HepG2 (cell line): ENCODE data around the gene YIPF3. TPM values are rescaled to one million over a fixed set of nuclear protein-coding genes. Genes with fewer than 3 reads are reported as not detected.
A peak's percentile ranks its signal among the peaks of the same experiment; 100 is the strongest.

Experiments used
- ATAC-seq: fragments of 200-7000 bp; cut with Tn5 transposase; 3 replicates; pipeline ENCODE4 v1.9.1; 2020; ENCODE audit warnings: mild to moderate bottlenecking, moderate library complexity
- BruUV-seq: library from RNA; stranded (reverse); fragments of 400-500 nt; replicated peaks from 2 replicates; lab custom pipeline; 2021; lab: Mats Ljungman, UMichigan
- CTCF ChIA-PET: fragments of 300-600 bp; formaldehyde crosslinking; extraction: SDS; loops from one replicate; lab custom pipeline; 2021; ENCODE audit warnings: low total read pairs, inconsistent platforms, low intra/inter-chr PET ratio; lab: Yijun Ruan, JAX
- POLR2A ChIA-PET: fragments of 350-600 bp; sonication (Branson Sonifier 250); formaldehyde crosslinking; loops from one replicate; lab custom pipeline; 2020; ENCODE audit warnings: antibody characterized with exemption, inconsistent platforms; lab: Yijun Ruan, JAX
- DNase-seq: peaks from one replicate; pipeline ENCODE4 v3.0.0-alpha.2; 2015; ENCODE audit warnings: low spot score
- FAIRE-seq: peaks from 3 replicates; lab custom pipeline; 2011; peaks lifted over from hg19 to GRCh38; lab: Jason Lieb, UNC
- H2AFZ ChIP-seq: one replicate; pipeline ENCODE4 v1.6.1; 2011; ENCODE audit warnings: low read length, inconsistent platforms
- H3K27ac ChIP-seq: fragments of 300-600 bp; 3 replicates; pipeline ENCODE4 v1.8.0; 2011; ENCODE audit warnings: mixed run types, mild to moderate bottlenecking, mixed read lengths, low read length, inconsistent platforms; ENCODE audit not compliant: insufficient read depth; ENCODE audit errors: extremely low read length
- H3K27me3 ChIP-seq, 2 experiments: fragments of 200-600 bp in 1 of 2; 2 replicates in 1 of 2; 3 replicates in 1 of 2; pipeline versions ENCODE4 v1.6.0 to v1.8.0; 2011; ENCODE audit warnings: low read length in 2 of 2, mild to moderate bottlenecking in 2 of 2, moderate library complexity in 2 of 2, inconsistent platforms in 1 of 2; ENCODE audit not compliant: insufficient read depth in 2 of 2, control insufficient read depth in 1 of 2
- H3K36me3 ChIP-seq, 2 experiments: fragments of 200-600 bp in 1 of 2; replicated peaks in 1 of 2; 2 replicates in 1 of 2; 3 replicates in 1 of 2; pipeline versions ENCODE4 v1.5.1 to v1.8.0; 2011; ENCODE audit warnings: low read length in 2 of 2, inconsistent platforms in 1 of 2; ENCODE audit not compliant: insufficient read depth in 2 of 2, control insufficient read depth in 1 of 2
- H3K4me1 ChIP-seq: 2 replicates; pipeline ENCODE4 v1.5.1; 2012; ENCODE audit warnings: low read length, inconsistent platforms; ENCODE audit not compliant: insufficient read depth
- H3K4me2 ChIP-seq: 2 replicates; pipeline ENCODE4 v1.6.0; 2011; ENCODE audit warnings: low read depth, low read length, inconsistent platforms
- H3K4me3 ChIP-seq, 3 experiments: fragments of 200-600 bp in 1 of 3; sonication (generic), shearing (Covaris generic) in 1 of 3; replicated peaks in 1 of 3; 2 replicates each; pipeline ENCODE4 v1.5.1; 2011 to 2016; ENCODE audit warnings: low read length in 3 of 3, inconsistent platforms in 2 of 3, low read depth in 2 of 3, mild to moderate bottlenecking in 2 of 3, control low read depth in 1 of 3, mixed read lengths in 1 of 3; ENCODE audit not compliant: insufficient read depth in 1 of 3
- H3K79me2 ChIP-seq: one replicate; pipeline ENCODE4 v1.6.1; 2011; ENCODE audit warnings: low read length, inconsistent platforms; ENCODE audit not compliant: insufficient read depth
- H3K9ac ChIP-seq: 2 replicates; pipeline ENCODE4 v1.6.0; 2011; ENCODE audit warnings: mild to moderate bottlenecking, low read depth, low read length, inconsistent platforms; ENCODE audit not compliant: insufficient read depth
- H3K9me3 ChIP-seq: 2 replicates; pipeline ENCODE4 v1.5.1; 2012; ENCODE audit warnings: mild to moderate bottlenecking, low read length
- H4K20me1 ChIP-seq: 2 replicates; pipeline ENCODE4 v1.6.0; 2011; ENCODE audit warnings: inconsistent platforms, mild to moderate bottlenecking, low read length, moderate library complexity; ENCODE audit not compliant: insufficient read depth
- ARID2 ChIP-seq: sonication (generic); formaldehyde crosslinking; IDR thresholded peaks from 2 replicates; pipeline ENCODE4 v1.8.1; 2022; ENCODE audit warnings: mild to moderate bottlenecking, missing genetic modification reagents, borderline replicate concordance
- ARNT2 ChIP-seq: sonication (generic); formaldehyde crosslinking; IDR thresholded peaks from 2 replicates; pipeline ENCODE4 v1.8.0; 2022; ENCODE audit warnings: mild to moderate bottlenecking, low read depth, missing genetic modification reagents, moderate library complexity
- CSRNP1 ChIP-seq: sonication (generic); formaldehyde crosslinking; IDR thresholded peaks from 2 replicates; pipeline ENCODE4 v1.8.1; 2023; ENCODE audit warnings: mild to moderate bottlenecking, missing genetic modification reagents
- ELF4 ChIP-seq: sonication (generic); formaldehyde crosslinking; IDR thresholded peaks from 2 replicates; pipeline ENCODE4 v1.5.0; 2020; ENCODE audit warnings: missing genetic modification reagents, mild to moderate bottlenecking, moderate library complexity, borderline replicate concordance
- FOXJ3 ChIP-seq: sonication (generic); formaldehyde crosslinking; IDR thresholded peaks from 2 replicates; pipeline ENCODE4 v1.4.0; 2020; ENCODE audit warnings: missing genetic modification reagents, mild to moderate bottlenecking, borderline replicate concordance
- GLI4 ChIP-seq: sonication (generic); formaldehyde crosslinking; IDR thresholded peaks from 2 replicates; pipeline ENCODE4 v1.5.1; 2020; ENCODE audit warnings: missing genetic modification reagents, mild to moderate bottlenecking, moderate library complexity, borderline replicate concordance
- KAT7 ChIP-seq: IDR thresholded peaks from 2 replicates; pipeline ENCODE4 v1.6.1; 2018; ENCODE audit warnings: borderline replicate concordance, missing compliant biosample characterization
- MAFG ChIP-seq: sonication (generic); formaldehyde crosslinking; IDR thresholded peaks from 2 replicates; pipeline ENCODE4 v1.5.1; 2020; ENCODE audit warnings: mild to moderate bottlenecking, missing genetic modification reagents
- NFYC ChIP-seq: IDR thresholded peaks from 2 replicates; pipeline ENCODE4 v1.6.1; 2016; ENCODE audit warnings: missing genetic modification reagents, missing compliant biosample characterization
- RXRA ChIP-seq: sonication (generic); formaldehyde crosslinking; IDR thresholded peaks from 2 replicates; pipeline ENCODE4 v1.5.1; 2020; ENCODE audit warnings: missing genetic modification reagents
- in situ Hi-C: cut with HindIII; loops from 2 replicates; pipeline ENCODE4 v1.10.0; 2017; ENCODE audit warnings: low pct_unique_long_range_greater_than_20kb; ENCODE audit not compliant: extremely low pct_ligation_motif_present
- intact Hi-C: fragments of 100-400 bp; cut with micrococcal nuclease; formaldehyde crosslinking; loops from one replicate; pipeline ENCODE4 v1.10.0; 2022; ENCODE audit not compliant: unreplicated experiment
- polyA plus RNA-seq, 8 experiments: library from polyadenylated mRNA; depleted of rRNA in 3 of 8; stranded (reverse) in 7 of 8; unstranded in 1 of 8; fragments of >200 nt; fragmentation: Illumina TruSeq in 4 of 8; extraction: Trizol in 4 of 8; gene quantifications; 2 replicates each; pipeline versions ENCODE4 v1.2.1 to v1.2.3, GENCODE V29; 2011 to 2016; ENCODE audit warnings: low read depth in 4 of 8, missing spikeins in 1 of 8, mixed read lengths in 1 of 8; ENCODE audit not compliant: insufficient read depth in 1 of 8
- total RNA-seq, 5 experiments: library from RNA; depleted of rRNA; stranded (reverse); fragments of >200 nt; fragmentation: Illumina TruSeq; extraction: Trizol; gene quantifications; 2 replicates each; pipeline ENCODE4 v1.2.3, GENCODE V29; 2016; ENCODE audit warnings: low read depth in 1 of 5
- TF ChIP-seq, protein P1 (sequence below): sonication (generic); formaldehyde crosslinking; IDR thresholded peaks from 2 replicates; pipeline ENCODE4 v1.4.0; 2020; ENCODE audit warnings: mild to moderate bottlenecking, missing genetic modification reagents, borderline replicate concordance

Gene YIPF3
- total and polyA plus RNA-seq, 2 of the 13 experiments (the other 11 are each of a cell fraction or from before 2014, with no cell fraction given), result 107 to 206 TPM

GRCh38 chr6:43516697-43517504 is at the start of gene YIPF3, which contains the start of gene POLR1C (continued):
- TF ChIP-seq, protein P1, sequence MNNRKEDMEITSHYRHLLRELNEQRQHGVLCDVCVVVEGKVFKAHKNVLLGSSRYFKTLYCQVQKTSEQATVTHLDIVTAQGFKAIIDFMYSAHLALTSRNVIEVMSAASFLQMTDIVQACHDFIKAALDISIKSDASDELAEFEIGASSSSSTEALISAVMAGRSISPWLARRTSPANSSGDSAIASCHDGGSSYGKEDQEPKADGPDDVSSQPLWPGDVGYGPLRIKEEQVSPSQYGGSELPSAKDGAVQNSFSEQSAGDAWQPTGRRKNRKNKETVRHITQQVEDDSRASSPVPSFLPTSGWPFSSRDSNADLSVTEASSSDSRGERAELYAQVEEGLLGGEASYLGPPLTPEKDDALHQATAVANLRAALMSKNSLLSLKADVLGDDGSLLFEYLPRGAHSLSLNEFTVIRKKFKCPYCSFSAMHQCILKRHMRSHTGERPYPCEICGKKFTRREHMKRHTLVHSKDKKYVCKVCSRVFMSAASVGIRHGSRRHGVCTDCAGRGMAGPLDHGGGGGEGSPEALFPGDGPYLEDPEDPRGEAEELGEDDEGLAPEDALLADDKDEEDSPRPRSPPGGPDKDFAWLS (CRISPR knock-in tag), result 0 out of 2 replicates have a peak, but pooled peaks have one; percentile 72
- 0 out of 2 replicates have a peak, but pooled peaks have one; percentile 85 for TF ChIP-seq ARID2
- TF ChIP-seq FOXJ3 (CRISPR knock-in tag), result peak; percentile 51; the same call in 1 of the 2 replicates
- peak; percentile 93 for TF ChIP-seq ARNT2
- TF ChIP-seq MAFG (CRISPR knock-in tag), result no peak
- TF ChIP-seq ELF4 (CRISPR knock-in tag), result peak; percentile 96; the same call in 1 of the 2 replicates
- TF ChIP-seq KAT7 (CRISPR knock-in tag), result peak; percentile 87; the same call in 1 of the 2 replicates

GRCh38 chr6:43559328-43559727 is 42.6 kb upstream of the YIPF3 start:
- no peaks in the 10 kb centered on the region for H4K20me1 ChIP-seq
- TF ChIP-seq RXRA (CRISPR knock-in tag), result no peak
- no peak for TF ChIP-seq NFYC (CRISPR knock-in tag)
- TF ChIP-seq CSRNP1 (CRISPR knock-in tag), result no peak
- no peak for TF ChIP-seq GLI4
- TF ChIP-seq, all 625 proteins: peak for 0
- ATAC-seq (no peak), DNase-seq (no peak), FAIRE-seq (no peak)
- Histone ChIP-seq H3K27ac (no peak overlapping the region), H3K9ac (no peak overlapping the region), H2AFZ (no peak overlapping the region), H3K4me3 (no peak overlapping the region), H3K4me2 (no peak overlapping the region), H3K36me3 (peaks cover 28 to 91% of the 10 kb centered on the region in 2 experiments), H3K79me2 (no peaks in the 10 kb centered on the region), H3K4me1 (no peaks in the 10 kb centered on the region), H3K9me3 (no peaks in the 10 kb centered on the region), H3K27me3 (no peaks in the 10 kb centered on the region)
- TSS peak; percentile 12 for BruUV-seq
- ChIA-PET POLR2A (no interaction called here), CTCF (no interaction called here)
- intact Hi-C loops, result no loop called here
- in situ Hi-C loops, result no loop called here
